ENCODE measurements around the gene MBOAT1. TPM values are rescaled to one million over a fixed set of nuclear protein-coding genes. Genes with fewer than 3 reads are reported as not detected.

The MBOAT1 gene
- polyA plus RNA-seq, 1 experiment, result 2.7 TPM

GRCh38 chr6:20221421-20221820, 9.2 kb upstream of the MBOAT1 start:
- CTCF ChIA-PET, result no interaction called here
- POLR2A ChIA-PET, result no interaction called here

GRCh38 chr6:20220359-20220758, 8.1 kb upstream of the MBOAT1 start:
- ChIA-PET CTCF (no interaction called here), POLR2A (no interaction called here)
- Histone ChIP-seq H3K4me3 (ENCODE audit: low read depth, low read length) (no peak overlapping the region), H3K27me3 (ENCODE audit: control insufficient read depth, insufficient read depth, low read length) (no peaks in the 10 kb centered on the region), H3K36me3 (ENCODE audit: control insufficient read depth, insufficient read depth, low read length) (no peaks in the 10 kb centered on the region)
- no peak for DNase-seq (ENCODE audit: low read depth)
- TF ChIP-seq CTCF (IDR thresholded peaks at IDR 0.05; ENCODE audit: insufficient read depth, low read depth, low read length), result no peak

More at GRCh38 chr6:20221421-20221820, 9.2 kb upstream of the MBOAT1 start:
- TF ChIP-seq CTCF (IDR thresholded peaks at IDR 0.05; ENCODE audit: insufficient read depth, low read depth, low read length), result no peak
- Histone ChIP-seq H3K4me3 (ENCODE audit: low read depth, low read length) (no peak overlapping the region), H3K36me3 (ENCODE audit: control insufficient read depth, insufficient read depth, low read length) (no peaks in the 10 kb centered on the region), H3K27me3 (ENCODE audit: control insufficient read depth, insufficient read depth, low read length) (no peaks in the 10 kb centered on the region)
- no peak for DNase-seq (ENCODE audit: low read depth)

- Histone ChIP-seq H3K36me3 (ENCODE audit: control insufficient read depth, insufficient read depth, low read length) (no peaks in the 10 kb centered on the region), H3K4me3 (ENCODE audit: low read depth, low read length) (no peak overlapping the region), H3K27me3 (ENCODE audit: control insufficient read depth, insufficient read depth, low read length) (no peaks in the 10 kb centered on the region)
- CTCF ChIA-PET, result interaction anchor here (1.7 kb wide), 1 partner anchor 91 kb away, joined by 5 read pairs; no protein-coding TSS in a partner anchor
- POLR2A ChIA-PET, result no interaction called here
- TF ChIP-seq CTCF (IDR thresholded peaks at IDR 0.05; ENCODE audit: insufficient read depth, low read depth, low read length), result no peak
- DNase-seq (ENCODE audit: low read depth), result no peak
Observed at GRCh38 chr6:20217891-20218290, 5.6 kb upstream of the MBOAT1 start.

- ChIA-PET POLR2A (no interaction called here), CTCF (interaction anchor here (1.7 kb wide), 1 partner anchor 91 kb away, joined by 5 read pairs; no protein-coding TSS in a partner anchor)
- no peaks in the 10 kb centered on the region for H3K36me3 ChIP-seq (ENCODE audit: control insufficient read depth, insufficient read depth, low read length)
- DNase-seq (ENCODE audit: low read depth), result no peak
- TF ChIP-seq CTCF (IDR thresholded peaks at IDR 0.05; ENCODE audit: insufficient read depth, low read depth, low read length), result no peak
- no peaks in the 10 kb centered on the region for H3K27me3 ChIP-seq (ENCODE audit: control insufficient read depth, insufficient read depth, low read length)
- no peak overlapping the region for H3K4me3 ChIP-seq (ENCODE audit: low read depth, low read length)
Observed at GRCh38 chr6:20217324-20217855, 5.1 kb upstream of the MBOAT1 start.

- ChIA-PET POLR2A (no interaction called here), CTCF (interaction anchor here (1.1 to 1.3 kb wide), 2 partner anchors 9 to 88 kb away, joined by 3 to 4 read pairs; no protein-coding TSS in a partner anchor)
- no peaks in the 10 kb centered on the region for H3K36me3 ChIP-seq (ENCODE audit: control insufficient read depth, insufficient read depth, low read length)
- no peak overlapping the region for H3K4me3 ChIP-seq (ENCODE audit: low read depth, low read length)
- no peaks in the 10 kb centered on the region for H3K27me3 ChIP-seq (ENCODE audit: control insufficient read depth, insufficient read depth, low read length)
- no peak for TF ChIP-seq CTCF (IDR thresholded peaks at IDR 0.05; ENCODE audit: insufficient read depth, low read depth, low read length)
- no peak for DNase-seq (ENCODE audit: low read depth)
Observed at GRCh38 chr6:20215310-20215709, 3.0 kb upstream of the MBOAT1 start.

Data from BJ (cell line).